Gastroesophageal sphincter (tissue), 4 donors: Measurements from ENCODE around the gene UCN3. TPM values are rescaled to one million over a fixed set of nuclear protein-coding genes. Genes with fewer than 3 reads are reported as not detected.
A peak's percentile ranks its signal among the peaks of the same experiment; 100 is the strongest.

Experiments used
- ATAC-seq: fragments of 150-250 bp; one replicate; pipeline ENCODE4 v1.9.1; 2016; ENCODE audit warnings: mild to moderate bottlenecking, moderate library complexity
- H3K27ac ChIP-seq, 4 donors: fragments of 200-600 bp; sonication (generic) in 3 of 4; 1 replicate in 3 of 4; 2 replicates in 1 of 4; pipeline ENCODE4 v1.5.1; 2016 to 2019
- H3K27me3 ChIP-seq: fragments of 200-600 bp; sonication (generic); one replicate; pipeline ENCODE4 v1.5.1; 2019
- H3K36me3 ChIP-seq, 2 donors: fragments of 200-600 bp; sonication (generic); one replicate each; pipeline ENCODE4 v1.5.1; 2019; ENCODE audit warnings: control low read depth in 1 of 2
- H3K4me1 ChIP-seq, 3 donors: fragments of 200-600 bp; sonication (generic); 1 replicate in 2 of 3; 2 replicates in 1 of 3; pipeline ENCODE4 v1.5.1; 2016 to 2019; ENCODE audit warnings: control low read depth in 2 of 3
- H3K4me3 ChIP-seq, 2 donors: fragments of 200-600 bp; sonication (generic); one replicate each; pipeline ENCODE4 v1.5.1; 2019; ENCODE audit warnings: mild to moderate bottlenecking in 1 of 2, moderate library complexity in 1 of 2
- H3K9me3 ChIP-seq, 3 donors: fragments of 200-600 bp; sonication (generic); one replicate each; pipeline ENCODE4 v1.5.1; 2017 to 2019; ENCODE audit warnings: control low read depth in 2 of 3
- EP300 ChIP-seq: sonication (generic); formaldehyde crosslinking; IDR thresholded peaks from one replicate; pipeline ENCODE4 v1.6.1; 2017; ENCODE audit warnings: antibody characterized with exemption, mild to moderate bottlenecking
- POLR2A ChIP-seq, 2 donors: fragments of 450-650 bp; IDR thresholded peaks; one replicate each; pipeline ENCODE4 v1.6.1; 2017; ENCODE audit warnings: antibody characterized with exemption in 2 of 2, mild to moderate bottlenecking in 2 of 2, moderate library complexity in 1 of 2
- POLR2AphosphoS5 ChIP-seq: sonication (generic); formaldehyde crosslinking; IDR thresholded peaks from one replicate; pipeline ENCODE4 v1.6.1; 2017; ENCODE audit warnings: antibody characterized with exemption
- WGBS, 2 donors: methylation state at CpG; one replicate each; pipeline ENCODE4 v1.1.5; 2018; ENCODE audit warnings: low coverage in 1 of 2; 5-methylcytosine and 5-hydroxymethylcytosine counted together
- total RNA-seq, 4 donors: library from RNA; depleted of rRNA; stranded (reverse); fragments of >200 nt; gene quantifications; one replicate each; pipeline ENCODE4 v1.1.0, GENCODE V29; 2016
- TF ChIP-seq, protein P1 (sequence below), 4 experiments: fragments of 200-600 bp in 2 of 4; fragments of 450-650 bp in 2 of 4; sonication (generic) in 1 of 4; IDR thresholded peaks; one replicate each; pipeline ENCODE4 v1.5.1; 2017 to 2019; ENCODE audit warnings: antibody characterized with exemption in 4 of 4, mild to moderate bottlenecking in 2 of 4, moderate library complexity in 2 of 4

UCN3 gene
- total RNA-seq, 4 donors from 2014 or later = not detected

DNA sequence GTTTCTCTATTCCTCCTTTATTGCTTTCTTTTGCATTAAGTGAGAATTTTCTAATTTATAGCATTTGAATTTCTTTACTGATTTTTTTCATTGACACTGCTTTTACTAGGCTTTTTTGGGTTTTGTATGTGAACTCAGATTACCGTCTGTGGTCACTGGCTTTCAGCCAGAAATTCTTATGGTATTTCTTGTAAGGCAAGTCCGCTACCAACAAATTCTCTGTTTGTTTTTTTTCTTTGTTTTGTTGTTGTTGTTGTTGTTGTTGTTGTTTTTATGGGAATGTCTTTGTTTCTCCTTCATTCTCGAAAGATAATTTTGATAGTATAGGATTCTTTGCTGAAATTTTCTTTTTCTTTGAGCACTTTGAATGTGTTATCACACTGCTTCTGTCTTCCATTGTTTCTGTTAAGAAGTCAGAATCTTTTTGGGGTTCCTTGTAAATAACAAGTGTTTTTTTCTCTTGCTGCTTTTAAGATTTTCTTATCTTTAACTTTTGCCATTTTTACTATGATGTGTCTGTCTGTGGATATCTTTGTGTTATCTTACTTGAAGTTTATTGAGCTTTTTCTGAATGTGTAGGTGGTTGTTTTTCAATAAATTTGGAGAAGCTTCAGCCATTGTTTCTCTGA lies 54.8 kb downstream of the UCN3 start:
- Histone ChIP-seq H3K4me3 (no peak overlapping the region), H3K27ac (no peak overlapping the region), H3K36me3 (no peaks in the 10 kb centered on the region), H3K9me3 (peaks cover 0 to 8% (median 0%) of the 10 kb centered on the region in 3 donors), H3K27me3 (no peaks in the 10 kb centered on the region), H3K4me1 (peaks cover 0 to 20% (median 4%) of the 10 kb centered on the region in 3 donors)
- ATAC-seq = no peak
- TF ChIP-seq POLR2AphosphoS5 (no peak), EP300 (no peak), POLR2A (IDR thresholded peaks at IDR 0.05) (no peak)
- TF ChIP-seq, protein P1, sequence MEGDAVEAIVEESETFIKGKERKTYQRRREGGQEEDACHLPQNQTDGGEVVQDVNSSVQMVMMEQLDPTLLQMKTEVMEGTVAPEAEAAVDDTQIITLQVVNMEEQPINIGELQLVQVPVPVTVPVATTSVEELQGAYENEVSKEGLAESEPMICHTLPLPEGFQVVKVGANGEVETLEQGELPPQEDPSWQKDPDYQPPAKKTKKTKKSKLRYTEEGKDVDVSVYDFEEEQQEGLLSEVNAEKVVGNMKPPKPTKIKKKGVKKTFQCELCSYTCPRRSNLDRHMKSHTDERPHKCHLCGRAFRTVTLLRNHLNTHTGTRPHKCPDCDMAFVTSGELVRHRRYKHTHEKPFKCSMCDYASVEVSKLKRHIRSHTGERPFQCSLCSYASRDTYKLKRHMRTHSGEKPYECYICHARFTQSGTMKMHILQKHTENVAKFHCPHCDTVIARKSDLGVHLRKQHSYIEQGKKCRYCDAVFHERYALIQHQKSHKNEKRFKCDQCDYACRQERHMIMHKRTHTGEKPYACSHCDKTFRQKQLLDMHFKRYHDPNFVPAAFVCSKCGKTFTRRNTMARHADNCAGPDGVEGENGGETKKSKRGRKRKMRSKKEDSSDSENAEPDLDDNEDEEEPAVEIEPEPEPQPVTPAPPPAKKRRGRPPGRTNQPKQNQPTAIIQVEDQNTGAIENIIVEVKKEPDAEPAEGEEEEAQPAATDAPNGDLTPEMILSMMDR (IDR thresholded peaks at IDR 0.05) = no peak
- 88 to 96% methylated on average over 2 to 3 of the region's 3 CpGs for WGBS, 2 donors

DNA sequence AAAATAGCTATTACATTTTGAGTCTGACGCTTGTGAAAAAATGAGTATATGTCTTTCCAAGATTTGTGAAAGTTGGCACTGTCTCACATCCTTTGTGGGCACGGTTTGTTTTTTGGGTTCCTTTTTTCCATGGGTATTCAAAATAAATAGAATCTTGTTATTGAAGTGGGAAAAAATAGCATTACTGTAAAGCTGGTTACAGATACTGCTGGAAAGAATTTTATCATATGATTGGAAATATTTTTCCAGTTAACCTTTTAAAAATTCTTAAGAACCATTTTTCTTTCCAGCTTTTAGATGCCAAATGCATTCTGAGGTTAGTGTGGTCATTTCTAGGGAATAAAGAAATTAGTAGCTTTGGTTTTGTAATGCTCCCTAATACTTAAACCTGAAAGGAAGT lies 59.0 kb downstream of the UCN3 start:
- Histone ChIP-seq H3K36me3 (no peaks in the 10 kb centered on the region), H3K4me3 (no peak overlapping the region), H3K9me3 (peaks cover 0 to 1% (median 0%) of the 10 kb centered on the region in 3 donors), H3K27me3 (no peaks in the 10 kb centered on the region), H3K4me1 (peaks cover 0 to 56% (median 4%) of the 10 kb centered on the region in 3 donors), H3K27ac (peak overlapping the region in 1 of 4 donors; percentile 43)
- ATAC-seq = no peak
- 25% methylated on average over 2 of the region's 2 CpGs for WGBS, 2 donors
- TF ChIP-seq, protein P1 (IDR thresholded peaks at IDR 0.05) = no peak
- TF ChIP-seq EP300 (no peak), POLR2A (IDR thresholded peaks at IDR 0.05) (no peak), POLR2AphosphoS5 (peak; percentile 31)

Other genes starting within 250 kb of the UCN3 start
- gene AKR1C8, start 179.8 kb upstream of the UCN3 start, total RNA-seq = not detected
- not detected for gene AKR1C4, start 168.1 kb upstream of the UCN3 start, total RNA-seq
- 1 to 10 TPM in 1 of 4 donors, under 1 TPM in 1, not detected in 2; 0.62 to 2.0 TPM for gene TUBAL3, start 39.9 kb downstream of the UCN3 start, total RNA-seq
- gene NET1, start 47.6 kb downstream of the UCN3 start, total RNA-seq = 100 to 1,000 TPM; 288 to 401 (median 343) TPM
- gene CALML5, start 134.6 kb downstream of the UCN3 start, total RNA-seq = not detected
- gene CALML3, start 160.0 kb downstream of the UCN3 start, total RNA-seq = 10 to 100 TPM in 1 of 4 donors, 1 to 10 TPM in 1, under 1 TPM in 1, not detected in 1; 0.13 to 19.4 (median 1.9) TPM